ENCODE measurements around the gene SRBD1.
A peak's percentile ranks its signal among the peaks of the same experiment; 100 is the strongest.

Gene SRBD1, protein sequence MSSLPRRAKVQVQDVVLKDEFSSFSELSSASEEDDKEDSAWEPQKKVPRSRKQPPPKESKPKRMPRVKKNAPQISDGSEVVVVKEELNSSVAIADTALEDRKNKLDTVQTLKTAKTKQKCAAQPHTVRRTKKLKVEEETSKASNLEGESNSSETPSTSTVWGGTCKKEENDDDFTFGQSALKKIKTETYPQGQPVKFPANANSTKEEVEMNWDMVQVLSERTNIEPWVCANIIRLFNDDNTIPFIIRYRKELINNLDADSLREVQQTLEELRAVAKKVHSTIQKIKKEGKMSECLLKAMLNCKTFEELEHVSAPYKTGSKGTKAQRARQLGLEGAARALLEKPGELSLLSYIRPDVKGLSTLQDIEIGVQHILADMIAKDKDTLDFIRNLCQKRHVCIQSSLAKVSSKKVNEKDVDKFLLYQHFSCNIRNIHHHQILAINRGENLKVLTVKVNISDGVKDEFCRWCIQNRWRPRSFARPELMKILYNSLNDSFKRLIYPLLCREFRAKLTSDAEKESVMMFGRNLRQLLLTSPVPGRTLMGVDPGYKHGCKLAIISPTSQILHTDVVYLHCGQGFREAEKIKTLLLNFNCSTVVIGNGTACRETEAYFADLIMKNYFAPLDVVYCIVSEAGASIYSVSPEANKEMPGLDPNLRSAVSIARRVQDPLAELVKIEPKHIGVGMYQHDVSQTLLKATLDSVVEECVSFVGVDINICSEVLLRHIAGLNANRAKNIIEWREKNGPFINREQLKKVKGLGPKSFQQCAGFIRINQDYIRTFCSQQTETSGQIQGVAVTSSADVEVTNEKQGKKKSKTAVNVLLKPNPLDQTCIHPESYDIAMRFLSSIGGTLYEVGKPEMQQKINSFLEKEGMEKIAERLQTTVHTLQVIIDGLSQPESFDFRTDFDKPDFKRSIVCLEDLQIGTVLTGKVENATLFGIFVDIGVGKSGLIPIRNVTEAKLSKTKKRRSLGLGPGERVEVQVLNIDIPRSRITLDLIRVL

DNA sequence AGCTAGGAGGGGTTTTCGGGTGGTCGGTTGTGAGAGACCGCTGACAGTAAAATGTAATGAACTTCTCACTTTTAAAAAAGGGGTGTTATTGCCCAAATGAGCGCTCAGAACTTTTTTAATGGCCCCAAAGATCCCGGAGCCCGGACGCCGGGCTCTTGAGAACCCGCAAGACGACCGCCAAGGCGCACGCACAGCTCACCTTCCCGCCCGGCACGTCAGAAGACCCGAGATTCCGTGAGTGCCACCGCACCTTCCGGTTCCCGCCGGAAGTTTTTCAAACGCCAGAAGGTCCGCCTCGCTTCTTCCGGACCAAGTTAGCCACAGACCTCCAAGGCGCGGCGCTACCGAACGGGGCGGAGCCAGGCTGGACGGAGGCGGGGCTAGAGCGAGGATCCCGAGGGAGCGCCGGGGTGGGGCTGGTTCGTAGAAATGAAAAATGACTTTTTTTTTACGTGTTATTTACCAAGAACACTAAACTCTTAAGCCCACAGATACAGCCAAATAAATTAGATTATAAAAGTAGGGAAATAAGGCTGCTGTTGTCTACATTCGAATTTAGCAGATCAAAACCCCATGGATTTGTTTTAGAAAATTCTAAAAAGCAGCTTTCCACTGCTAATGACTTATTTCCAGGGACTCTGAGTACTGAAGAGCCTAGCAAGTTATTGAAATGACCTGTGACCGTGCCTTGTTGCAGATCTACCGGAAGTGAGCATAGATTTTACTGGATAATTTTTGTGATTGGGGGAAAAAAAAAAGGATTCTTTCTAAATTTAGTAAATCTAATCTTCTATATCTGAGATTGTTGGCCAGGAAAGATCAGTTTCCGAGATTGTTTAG is at the start of gene SRBD1:
TSS of gene SRBD1 (minus strand) at position 248 of the 840 bp plus-strand sequence. CDS start 5,826 bp downstream, outside the sequence.
- peak within 1 kb of the TSS; percentile 78 for H3K4me3 ChIP-seq
- H3K27me3 ChIP-seq = no peaks in the 10 kb centered on the region
- H4K20me1 ChIP-seq = no peaks in the 10 kb centered on the region
- no peak for TF ChIP-seq Cebpa-rat (IDR thresholded peaks at IDR 0.05)
- peak within 1 kb of the TSS; percentile 79 for H3K9ac ChIP-seq
- peak within 1 kb of the TSS; percentile 91 for H3K4me2 ChIP-seq
- no peaks in the 10 kb centered on the region for H3K9me3 ChIP-seq
- peaks cover 31% of the 10 kb centered on the region for H3K4me1 ChIP-seq
- H3K27ac ChIP-seq = peak within 1 kb of the TSS; percentile 79
- no peaks in the 10 kb centered on the region for H3K36me3 ChIP-seq

DNA sequence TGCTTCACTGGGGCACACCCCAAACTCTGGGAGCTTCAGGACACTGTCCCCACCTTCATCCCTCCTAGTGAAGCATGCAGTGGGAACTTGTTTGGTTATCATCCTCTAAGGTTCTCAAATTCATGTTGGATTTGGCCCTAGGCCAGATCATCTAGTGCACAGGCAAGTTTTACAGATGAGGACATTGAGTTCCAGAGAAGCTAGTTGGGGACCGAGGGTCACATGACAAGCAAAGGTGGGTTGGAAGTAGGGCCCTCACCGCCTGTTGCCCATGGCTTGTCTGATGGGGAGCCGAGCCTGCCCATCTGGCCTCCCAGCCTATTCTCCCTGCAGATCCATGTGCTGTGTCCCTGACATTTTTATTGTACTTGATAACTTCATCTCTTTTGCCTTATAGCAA is 43.2 kb upstream of the SRBD1 start:
- H3K4me3 ChIP-seq = peak overlapping the region; percentile 91
- peaks cover 61% of the 10 kb centered on the region for H3K4me1 ChIP-seq
- H3K27ac ChIP-seq = 0 out of 2 replicates have a peak overlapping the region, but pooled peaks have one; percentile 10
- H3K4me2 ChIP-seq = peak overlapping the region; percentile 91
- no peak for TF ChIP-seq Cebpa-rat (IDR thresholded peaks at IDR 0.05)
- H4K20me1 ChIP-seq = peaks cover 80% of the 10 kb centered on the region
- H3K36me3 ChIP-seq = peaks cover 46% of the 10 kb centered on the region
- no peaks in the 10 kb centered on the region for H3K9me3 ChIP-seq
- H3K9ac ChIP-seq = peak overlapping the region; percentile 94
- no peaks in the 10 kb centered on the region for H3K27me3 ChIP-seq

DNA sequence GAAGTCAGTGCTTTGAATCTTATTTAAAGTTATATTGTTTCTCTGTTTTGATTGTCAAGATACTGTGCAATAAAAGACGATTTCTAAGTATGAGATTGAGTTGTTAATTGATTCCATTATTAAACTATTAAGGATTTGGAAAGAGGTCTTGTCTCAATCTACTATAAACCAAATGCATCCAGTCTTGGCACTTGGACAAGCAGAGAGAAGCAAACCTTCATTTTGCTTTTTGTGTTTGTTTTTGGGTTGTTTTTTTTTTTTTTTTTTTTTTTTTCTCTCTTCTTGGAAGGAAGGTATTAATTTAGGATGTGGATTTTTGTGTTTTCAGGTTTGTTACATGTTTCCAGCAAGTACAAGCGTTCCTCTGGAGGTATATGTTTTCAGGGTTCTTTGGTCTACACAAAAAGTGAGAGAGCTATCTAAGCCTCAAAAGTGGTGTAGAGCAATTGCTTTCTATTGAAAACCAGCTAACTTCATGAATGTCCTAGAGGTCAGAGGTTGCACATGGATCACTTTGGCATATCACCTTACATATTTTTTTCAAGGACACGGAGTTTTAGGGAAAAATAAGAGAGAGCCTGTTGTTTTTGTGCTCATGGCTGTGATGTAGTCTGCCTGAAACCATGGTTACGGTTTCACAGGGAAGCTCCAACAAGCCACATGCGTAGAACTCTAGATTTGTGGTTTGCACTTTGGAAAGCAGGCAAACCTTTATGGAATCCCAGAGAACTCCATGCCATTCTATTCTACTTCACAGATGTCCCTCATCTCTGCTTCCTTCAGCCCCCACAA is 42.3 kb upstream of the SRBD1 start:
- Histone ChIP-seq H3K27ac (peak overlapping the region; percentile 92), H3K9ac (peak overlapping the region; percentile 94), H3K9me3 (no peaks in the 10 kb centered on the region), H3K4me1 (peaks cover 63% of the 10 kb centered on the region), H3K4me2 (peak overlapping the region; percentile 91), H3K4me3 (peak overlapping the region; percentile 91), H4K20me1 (peaks cover 77% of the 10 kb centered on the region), H3K36me3 (peaks cover 39% of the 10 kb centered on the region), H3K27me3 (no peaks in the 10 kb centered on the region)
- no peak for TF ChIP-seq Cebpa-rat (IDR thresholded peaks at IDR 0.05)

DNA sequence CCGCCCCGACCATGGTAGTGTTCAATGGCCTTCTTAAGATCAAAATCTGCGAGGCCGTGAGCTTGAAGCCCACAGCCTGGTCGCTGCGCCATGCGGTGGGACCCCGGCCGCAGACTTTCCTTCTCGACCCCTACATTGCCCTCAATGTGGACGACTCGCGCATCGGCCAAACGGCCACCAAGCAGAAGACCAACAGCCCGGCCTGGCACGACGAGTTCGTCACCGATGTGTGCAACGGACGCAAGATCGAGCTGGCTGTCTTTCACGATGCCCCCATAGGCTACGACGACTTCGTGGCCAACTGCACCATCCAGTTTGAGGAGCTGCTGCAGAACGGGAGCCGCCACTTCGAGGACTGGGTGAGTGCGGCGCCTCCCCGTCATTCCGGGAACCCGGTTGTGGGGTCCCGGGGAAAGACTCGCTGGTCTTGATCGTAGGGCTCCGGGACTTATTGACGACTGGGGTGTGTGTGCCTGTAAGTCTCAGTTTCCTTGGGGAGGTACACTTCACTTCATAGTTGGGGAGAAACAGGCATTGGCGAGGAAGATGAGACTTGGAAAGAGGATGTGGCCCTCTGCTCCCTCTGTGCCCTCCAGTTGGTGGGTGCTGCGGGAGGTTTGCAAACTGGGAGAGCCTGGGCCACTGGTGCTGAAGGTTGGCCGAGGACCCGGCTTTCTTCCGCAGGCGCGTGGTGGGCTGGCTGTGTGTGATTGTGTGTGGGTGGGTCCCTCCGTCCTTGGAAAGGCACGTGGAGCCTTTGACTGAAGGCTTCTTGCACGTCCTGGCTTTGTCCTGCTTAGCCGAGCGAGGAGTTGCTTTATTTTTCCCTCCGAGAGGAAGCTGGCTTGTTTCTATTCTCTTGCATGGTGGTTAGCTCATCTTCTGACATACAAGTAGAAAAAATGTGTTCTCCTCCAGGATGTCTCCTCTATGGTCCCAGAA is 41.3 kb upstream of the SRBD1 start:
- Histone ChIP-seq H3K27me3 (no peaks in the 10 kb centered on the region), H3K27ac (peak overlapping the region; percentile 92), H3K9ac (peak overlapping the region; percentile 94)

DNA sequence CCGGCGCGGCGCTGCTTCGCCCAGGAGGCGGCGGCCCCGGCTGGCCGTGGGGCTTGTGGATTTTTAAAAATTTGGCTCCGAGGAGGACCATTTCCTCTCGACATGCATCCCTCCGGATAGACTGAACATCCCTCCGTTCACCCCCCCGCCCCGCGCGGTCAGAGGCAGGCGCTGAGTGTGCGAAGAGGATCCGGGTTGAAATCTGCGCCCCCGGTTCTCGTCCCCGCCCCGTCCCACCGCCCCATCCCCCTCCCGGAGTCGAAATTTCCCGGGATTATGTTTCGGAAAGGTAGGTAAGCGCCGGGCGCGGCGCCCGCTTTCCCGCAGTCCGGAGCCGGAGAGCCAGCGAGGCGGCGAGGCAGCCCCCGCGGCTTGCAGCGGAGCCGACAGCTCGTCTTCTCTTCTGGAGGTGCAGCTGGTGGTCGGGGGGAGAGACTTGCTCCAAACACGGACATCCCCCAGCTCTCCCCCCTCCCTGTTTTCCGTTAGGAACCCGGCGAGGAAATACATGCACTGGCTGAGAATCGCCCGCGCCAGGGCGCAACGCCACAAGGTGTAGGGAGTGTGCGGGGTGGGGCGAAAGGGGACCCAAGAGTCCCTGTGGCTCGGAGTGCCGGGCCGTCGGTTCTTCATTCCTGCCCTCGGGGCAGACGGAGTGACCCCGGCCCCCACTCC is 40.5 kb upstream of the SRBD1 start, which contains the start of gene PRKCE:
TSS of gene PRKCE (plus strand) at position 261 of the 675 bp plus-strand sequence.
- Histone ChIP-seq H3K27ac (peak within 1 kb of the TSS; percentile 92), H3K27me3 (no peaks in the 10 kb centered on the region), H3K4me1 (peaks cover 61% of the 10 kb centered on the region), H3K9ac (peak within 1 kb of the TSS; percentile 94), H3K36me3 (peaks cover 23% of the 10 kb centered on the region), H4K20me1 (peaks cover 59% of the 10 kb centered on the region), H3K4me2 (peak within 1 kb of the TSS; percentile 91), H3K4me3 (peak within 1 kb of the TSS; percentile 91), H3K9me3 (no peaks in the 10 kb centered on the region)
- TF ChIP-seq Cebpa-rat (IDR thresholded peaks at IDR 0.05) = no peak

More for the DNA sequence above, 41.3 kb upstream of the SRBD1 start:
- peaks cover 67% of the 10 kb centered on the region for H4K20me1 ChIP-seq
- H3K9me3 ChIP-seq = no peaks in the 10 kb centered on the region
- H3K4me1 ChIP-seq = peaks cover 63% of the 10 kb centered on the region
- peaks cover 30% of the 10 kb centered on the region for H3K36me3 ChIP-seq
- peak overlapping the region; percentile 91 for H3K4me3 ChIP-seq
- peak overlapping the region; percentile 91 for H3K4me2 ChIP-seq
- TF ChIP-seq Cebpa-rat (IDR thresholded peaks at IDR 0.05) = no peak

DNA sequence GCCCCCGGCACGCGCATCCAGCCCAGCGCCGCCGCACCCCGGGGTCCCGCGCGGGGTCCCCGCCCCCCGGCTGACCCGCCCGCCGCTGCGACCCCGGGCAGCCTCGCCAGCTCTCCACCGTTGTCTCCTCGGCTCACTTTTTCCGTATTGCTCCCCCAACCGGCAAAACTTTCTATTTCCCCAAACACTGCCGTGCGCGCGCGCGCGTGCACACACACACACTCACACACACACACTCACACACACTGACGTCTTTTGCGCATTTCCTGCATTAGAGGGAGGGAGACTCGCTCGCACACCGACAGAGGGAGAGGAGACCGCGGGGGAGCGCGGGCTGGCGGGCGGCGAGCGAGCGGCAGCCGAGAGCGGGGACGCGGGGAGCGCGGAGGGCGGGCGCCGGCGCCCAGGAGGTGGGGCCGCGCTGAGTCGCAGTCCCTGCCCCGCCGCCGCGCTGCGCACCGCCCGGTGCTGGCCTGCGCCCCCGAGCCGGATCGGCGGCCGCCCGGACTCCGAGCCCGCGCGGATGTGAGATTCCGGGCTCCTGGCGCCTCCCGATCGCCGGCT is 39.9 kb upstream of the SRBD1 start:
- peaks cover 53% of the 10 kb centered on the region for H4K20me1 ChIP-seq
- peak overlapping the region; percentile 91 for H3K4me2 ChIP-seq
- H3K4me3 ChIP-seq = peak overlapping the region; percentile 91
- no peak for TF ChIP-seq Cebpa-rat (IDR thresholded peaks at IDR 0.05)
- peaks cover 18% of the 10 kb centered on the region for H3K36me3 ChIP-seq
- peaks cover 55% of the 10 kb centered on the region for H3K4me1 ChIP-seq
- peak overlapping the region; percentile 94 for H3K9ac ChIP-seq
- H3K27ac ChIP-seq = peak overlapping the region; percentile 92
- no peaks in the 10 kb centered on the region for H3K27me3 ChIP-seq
- no peaks in the 10 kb centered on the region for H3K9me3 ChIP-seq

All from BLaER1 (cell line).